ENCODE data around the gene EDIL3. TPM values are rescaled to one million over a fixed set of nuclear protein-coding genes. Genes with fewer than 3 reads are reported as not detected.

Gene EDIL3
- total RNA-seq, 1 experiment from 2014 or later, result not detected

GRCh38 chr5:84148651-84149050, 236.0 kb downstream of the EDIL3 start:
- Histone ChIP-seq H3K9me3 (no peaks in the 10 kb centered on the region), H3K27me3 (replicated peaks; ENCODE audit: control insufficient read depth, insufficient read depth, low read length) (no peaks in the 10 kb centered on the region), H3K36me3 (ENCODE audit: control insufficient read depth, insufficient read depth, low read length) (no peaks in the 10 kb centered on the region), H3K4me1 (no peaks in the 10 kb centered on the region), H3K4me3 (ENCODE audit: low read depth, low read length) (no peak overlapping the region)
- H3K27me3 Mint-ChIP-seq (ENCODE audit: insufficient read depth, unreplicated experiment), result no peaks in the 10 kb centered on the region
- DNase-seq, result no peak
- no peaks in the 10 kb centered on the region for H3K9me3 Mint-ChIP-seq (ENCODE audit: unreplicated experiment)
- TF ChIP-seq, protein P1, sequence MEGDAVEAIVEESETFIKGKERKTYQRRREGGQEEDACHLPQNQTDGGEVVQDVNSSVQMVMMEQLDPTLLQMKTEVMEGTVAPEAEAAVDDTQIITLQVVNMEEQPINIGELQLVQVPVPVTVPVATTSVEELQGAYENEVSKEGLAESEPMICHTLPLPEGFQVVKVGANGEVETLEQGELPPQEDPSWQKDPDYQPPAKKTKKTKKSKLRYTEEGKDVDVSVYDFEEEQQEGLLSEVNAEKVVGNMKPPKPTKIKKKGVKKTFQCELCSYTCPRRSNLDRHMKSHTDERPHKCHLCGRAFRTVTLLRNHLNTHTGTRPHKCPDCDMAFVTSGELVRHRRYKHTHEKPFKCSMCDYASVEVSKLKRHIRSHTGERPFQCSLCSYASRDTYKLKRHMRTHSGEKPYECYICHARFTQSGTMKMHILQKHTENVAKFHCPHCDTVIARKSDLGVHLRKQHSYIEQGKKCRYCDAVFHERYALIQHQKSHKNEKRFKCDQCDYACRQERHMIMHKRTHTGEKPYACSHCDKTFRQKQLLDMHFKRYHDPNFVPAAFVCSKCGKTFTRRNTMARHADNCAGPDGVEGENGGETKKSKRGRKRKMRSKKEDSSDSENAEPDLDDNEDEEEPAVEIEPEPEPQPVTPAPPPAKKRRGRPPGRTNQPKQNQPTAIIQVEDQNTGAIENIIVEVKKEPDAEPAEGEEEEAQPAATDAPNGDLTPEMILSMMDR (IDR thresholded peaks at IDR 0.05; ENCODE audit: insufficient read depth in 1 of 2, low read depth in 1 of 2, low read length in 1 of 2, severe bottlenecking in 1 of 2, unreplicated experiment in 1 of 2), result no peak
- BruUV-seq (replicated peaks), result no TSS peak
- H3K4me1 Mint-ChIP-seq (ENCODE audit: low read depth, unreplicated experiment), result no peaks in the 10 kb centered on the region
- intact Hi-C loops (cut with micrococcal nuclease; ENCODE audit: unreplicated experiment), result no loop called here
- POLR2A ChIA-PET, result interaction anchor here (0.7 kb wide), 1 partner anchor 111 kb away, joined by 11 read pairs; no protein-coding TSS in a partner anchor
- no peak overlapping the region for H3K4me3 Mint-ChIP-seq (ENCODE audit: unreplicated experiment)
- CTCF ChIA-PET, result no interaction called here
- H3K36me3 Mint-ChIP-seq (ENCODE audit: insufficient read depth, unreplicated experiment), result no peaks in the 10 kb centered on the region
- no peak overlapping the region for H3K27ac Mint-ChIP-seq (ENCODE audit: unreplicated experiment)

GRCh38 chr5:84137541-84137940, 247.1 kb downstream of the EDIL3 start:
- TF ChIP-seq, protein P1 (IDR thresholded peaks at IDR 0.05; ENCODE audit: insufficient read depth in 1 of 2, low read depth in 1 of 2, low read length in 1 of 2, severe bottlenecking in 1 of 2, unreplicated experiment in 1 of 2), result no peak
- no peaks in the 10 kb centered on the region for H3K36me3 Mint-ChIP-seq (ENCODE audit: insufficient read depth, unreplicated experiment)
- H3K9me3 Mint-ChIP-seq (ENCODE audit: unreplicated experiment), result no peaks in the 10 kb centered on the region
- intact Hi-C loops (cut with micrococcal nuclease; ENCODE audit: unreplicated experiment), result no loop called here
- Histone ChIP-seq H3K4me1 (no peaks in the 10 kb centered on the region), H3K36me3 (ENCODE audit: control insufficient read depth, insufficient read depth, low read length) (no peaks in the 10 kb centered on the region), H3K27me3 (replicated peaks; ENCODE audit: control insufficient read depth, insufficient read depth, low read length) (no peaks in the 10 kb centered on the region), H3K9me3 (no peaks in the 10 kb centered on the region), H3K4me3 (ENCODE audit: low read depth, low read length) (no peak overlapping the region)
- no peak overlapping the region for H3K4me3 Mint-ChIP-seq (ENCODE audit: unreplicated experiment)
- POLR2A ChIA-PET, result no interaction called here
- no peak for DNase-seq
- CTCF ChIA-PET, result no interaction called here
- H3K4me1 Mint-ChIP-seq (ENCODE audit: low read depth, unreplicated experiment), result no peaks in the 10 kb centered on the region
- no TSS peak for BruUV-seq (replicated peaks)
- H3K27me3 Mint-ChIP-seq (ENCODE audit: insufficient read depth, unreplicated experiment), result no peaks in the 10 kb centered on the region
- no peak overlapping the region for H3K27ac Mint-ChIP-seq (ENCODE audit: unreplicated experiment)

DNA sequence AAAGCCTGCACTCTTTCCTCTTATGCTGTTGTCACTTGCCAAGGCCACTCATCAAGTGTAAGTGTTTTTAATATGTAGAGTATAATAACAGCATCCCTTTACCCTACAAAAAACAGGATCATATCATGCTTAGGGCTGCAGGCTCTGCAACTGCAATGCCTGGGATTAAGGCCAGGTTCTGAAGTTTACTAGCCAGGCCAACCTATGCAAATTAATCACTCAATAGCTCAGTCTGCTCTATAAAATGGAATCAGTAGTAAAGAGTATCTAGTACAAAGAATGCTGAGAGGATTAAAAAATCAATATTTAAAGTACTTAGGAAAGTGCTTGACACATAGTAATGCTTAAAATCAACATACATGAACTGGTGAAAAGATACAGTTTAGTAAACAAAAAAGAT, 253.3 kb downstream of the EDIL3 start:
- no TSS peak for BruUV-seq (replicated peaks)
- no peak for DNase-seq
- H3K36me3 Mint-ChIP-seq (ENCODE audit: insufficient read depth, unreplicated experiment), result no peaks in the 10 kb centered on the region
- H3K9me3 Mint-ChIP-seq (ENCODE audit: unreplicated experiment), result no peaks in the 10 kb centered on the region
- H3K9me3 ChIP-seq, result no peaks in the 10 kb centered on the region
- H3K4me1 Mint-ChIP-seq (ENCODE audit: low read depth, unreplicated experiment), result no peaks in the 10 kb centered on the region
- no peaks in the 10 kb centered on the region for H3K36me3 ChIP-seq (ENCODE audit: control insufficient read depth, insufficient read depth, low read length)
- no peaks in the 10 kb centered on the region for H3K27me3 ChIP-seq (replicated peaks; ENCODE audit: control insufficient read depth, insufficient read depth, low read length)
- H3K27me3 Mint-ChIP-seq (ENCODE audit: insufficient read depth, unreplicated experiment), result peaks cover 4% of the 10 kb centered on the region
- H3K27ac Mint-ChIP-seq (ENCODE audit: unreplicated experiment), result no peak overlapping the region
- ChIA-PET POLR2A (no interaction called here), CTCF (no interaction called here)
- H3K4me3 Mint-ChIP-seq (ENCODE audit: unreplicated experiment), result no peak overlapping the region
- H3K4me3 ChIP-seq (ENCODE audit: low read depth, low read length), result no peak overlapping the region
- no peaks in the 10 kb centered on the region for H3K4me1 ChIP-seq
- intact Hi-C loops (cut with micrococcal nuclease; ENCODE audit: unreplicated experiment), result no loop called here
- TF ChIP-seq, protein P1 (IDR thresholded peaks at IDR 0.05; ENCODE audit: insufficient read depth in 1 of 2, low read depth in 1 of 2, low read length in 1 of 2, severe bottlenecking in 1 of 2, unreplicated experiment in 1 of 2), result no peak
